Hematopoietic multipotent progenitor cell treated with erythropoietin and hydrocortisone succinate and interleukin-3 and kit ligand, for 15 days (in vitro differentiated cells): Measurements from ENCODE around the gene TERC.

Source experiments
- DNase-seq: peaks from one replicate; pipeline ENCODE4 v3.0.0-alpha.2; 2015; ENCODE audit warnings: low spot score

TERC gene

DNA sequence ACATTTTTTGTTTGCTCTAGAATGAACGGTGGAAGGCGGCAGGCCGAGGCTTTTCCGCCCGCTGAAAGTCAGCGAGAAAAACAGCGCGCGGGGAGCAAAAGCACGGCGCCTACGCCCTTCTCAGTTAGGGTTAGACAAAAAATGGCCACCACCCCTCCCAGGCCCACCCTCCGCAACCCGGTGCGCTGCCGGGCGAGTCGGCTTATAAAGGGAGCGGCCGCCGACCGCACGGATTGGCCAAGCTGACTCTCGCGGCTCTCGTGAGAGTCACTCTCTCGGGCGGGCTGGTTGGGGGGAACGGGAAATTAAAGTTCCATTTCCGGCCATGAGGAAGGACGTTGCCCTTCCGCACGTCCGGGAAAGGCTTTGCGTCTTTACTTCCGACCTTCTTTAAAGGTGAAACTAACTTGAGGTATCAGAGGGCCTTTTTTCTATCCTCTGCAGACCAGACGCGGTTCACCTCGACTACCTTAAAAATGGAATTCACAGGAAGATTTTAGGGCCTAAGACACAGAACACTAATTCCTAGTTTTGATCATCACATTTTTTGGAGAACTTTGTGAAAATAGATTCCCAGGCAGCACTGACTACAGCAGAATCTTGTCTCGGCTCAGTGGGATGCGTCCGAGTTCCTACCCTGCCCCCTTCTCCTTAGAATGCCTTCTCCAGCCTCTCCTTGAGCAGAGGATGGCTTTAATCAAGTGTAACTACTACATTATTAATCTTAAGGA is at the start of gene TERC:
Gene TERC, minus strand, starts transcription at position 179 of the 731 bp plus-strand sequence.
- peak; percentile 85 for DNase-seq

DNA sequence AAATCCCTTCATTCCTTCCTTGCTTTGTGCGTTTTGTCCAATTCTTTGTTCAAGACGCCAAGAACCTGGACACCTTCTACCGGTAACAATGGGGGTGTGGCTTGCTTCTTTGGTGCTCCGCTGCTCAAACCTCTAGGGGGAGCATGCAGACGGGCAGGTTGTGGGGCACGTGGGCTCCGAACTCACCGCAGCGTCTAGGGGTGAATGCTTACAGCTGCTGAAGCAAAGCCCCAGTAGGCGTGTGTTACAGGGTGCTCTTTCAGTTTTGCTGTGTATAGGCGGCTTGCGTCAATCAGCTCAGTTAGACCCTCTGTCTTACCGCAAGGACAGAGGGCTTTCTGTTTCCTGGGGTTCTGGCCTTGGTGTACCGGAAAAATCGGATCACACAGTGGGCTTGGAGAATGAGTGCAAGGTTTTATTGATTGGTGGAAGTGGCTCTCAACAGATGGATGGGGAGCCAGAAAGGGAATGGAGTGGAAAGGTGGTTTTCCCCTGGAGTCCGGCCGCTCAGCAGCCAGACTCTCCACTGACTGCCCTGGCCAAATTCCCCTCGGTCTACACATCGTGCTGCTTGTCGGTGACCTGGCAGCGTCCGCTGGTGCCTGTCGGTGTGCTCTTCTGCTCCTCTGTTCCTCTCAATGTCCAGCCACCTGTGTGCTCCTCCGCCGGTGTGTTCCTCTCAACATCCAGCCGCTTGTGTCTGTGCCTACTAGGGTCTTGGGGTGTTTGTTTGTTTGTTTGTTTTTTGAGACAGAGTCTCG is 49.1 kb upstream of the TERC start:
- peak; percentile 57 for DNase-seq

GRCh38 chr3:169813278-169813677 is 48.4 kb upstream of the TERC start:
- DNase-seq, result no peak

DNA sequence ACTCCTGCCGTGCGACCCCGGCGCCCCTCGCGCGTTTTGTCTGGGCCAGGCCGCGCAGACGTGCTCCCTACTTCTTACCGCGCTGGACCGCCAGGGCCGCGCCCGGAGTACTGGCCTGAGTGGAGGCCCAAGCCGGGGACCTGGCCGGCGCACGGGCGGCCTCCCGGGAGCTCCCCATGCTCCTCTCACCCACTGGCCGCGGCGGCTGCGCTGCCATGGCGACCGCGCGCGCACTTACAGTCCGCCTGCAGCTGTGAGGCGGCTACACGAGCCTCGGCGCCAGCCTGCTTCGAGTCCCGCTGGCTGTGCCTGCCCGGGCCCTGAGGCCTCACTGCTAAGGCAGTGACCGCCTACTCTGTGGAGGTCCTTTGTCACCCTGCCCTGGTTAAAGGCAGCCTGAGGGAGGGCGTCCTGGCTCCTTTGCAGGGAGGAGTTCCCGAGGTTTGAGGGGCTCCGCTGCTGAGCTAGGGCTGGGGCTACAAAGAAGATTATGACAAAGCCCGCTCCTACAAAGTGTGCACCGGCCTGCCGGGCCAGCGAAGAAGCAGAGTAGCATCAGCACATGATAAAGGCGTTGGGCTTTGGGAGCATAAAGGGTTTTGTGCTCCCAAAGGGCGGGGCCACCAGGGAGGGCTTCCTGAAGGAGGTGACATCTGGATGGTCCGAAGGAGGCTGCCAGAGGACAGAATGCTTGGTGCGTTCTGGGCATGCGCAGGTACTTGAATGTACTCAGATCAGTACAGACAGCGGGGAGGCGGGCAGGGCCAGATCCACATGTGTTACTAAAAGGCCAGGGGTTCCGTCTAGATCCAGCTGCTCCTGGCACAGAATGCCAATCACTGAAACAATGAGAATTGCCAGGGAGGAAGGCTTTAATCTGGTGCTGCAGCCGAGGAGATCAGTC is 47.7 kb upstream of the TERC start, which contains the start of the genes LRRC34 and LRRIQ4:
Gene LRRC34, minus strand, starts transcription at position 573 of the 904 bp plus-strand sequence. Its CDS starts 356 bp downstream, at position 217.
Gene LRRIQ4, plus strand, starts transcription at position 539 of the 904 bp plus-strand sequence. CDS start 9,052 bp downstream, outside the sequence.
- DNase-seq, result peak; percentile 60

GRCh38 chr3:169811631-169812331 is 46.9 kb upstream of the TERC start:
- DNase-seq, result peak; percentile 26

DNA sequence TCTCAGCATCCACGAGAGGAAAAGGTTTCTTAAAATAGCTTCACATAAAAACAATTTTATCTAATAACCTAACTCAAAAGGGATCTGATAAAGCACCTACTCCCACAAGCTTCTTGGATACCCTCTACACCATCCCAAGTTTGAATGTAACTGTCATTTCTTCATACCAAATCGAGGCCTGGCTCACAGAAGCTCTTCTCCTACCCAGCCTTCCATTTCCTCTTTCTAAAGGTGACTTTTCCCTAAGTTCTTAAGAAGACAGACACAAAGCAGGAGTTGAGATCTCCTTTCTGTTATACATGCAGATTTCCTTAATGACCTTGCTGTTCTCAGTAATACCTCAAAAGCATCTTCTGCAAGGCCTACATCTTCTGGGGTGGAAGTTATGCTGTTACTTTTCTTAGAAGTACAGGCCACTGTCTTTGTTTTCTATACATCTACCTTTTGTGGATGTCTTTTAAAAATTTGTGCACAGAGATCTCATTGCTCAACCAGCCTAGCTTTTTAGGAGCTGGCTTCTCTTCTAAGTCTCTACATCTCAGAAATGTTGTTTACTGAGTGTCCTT is 44.5 kb upstream of the TERC start:
- no peak for DNase-seq

- DNase-seq, result no peak
These were observed 39.8 kb upstream of the TERC start for GRCh38 chr3:169804681-169805080.

DNA sequence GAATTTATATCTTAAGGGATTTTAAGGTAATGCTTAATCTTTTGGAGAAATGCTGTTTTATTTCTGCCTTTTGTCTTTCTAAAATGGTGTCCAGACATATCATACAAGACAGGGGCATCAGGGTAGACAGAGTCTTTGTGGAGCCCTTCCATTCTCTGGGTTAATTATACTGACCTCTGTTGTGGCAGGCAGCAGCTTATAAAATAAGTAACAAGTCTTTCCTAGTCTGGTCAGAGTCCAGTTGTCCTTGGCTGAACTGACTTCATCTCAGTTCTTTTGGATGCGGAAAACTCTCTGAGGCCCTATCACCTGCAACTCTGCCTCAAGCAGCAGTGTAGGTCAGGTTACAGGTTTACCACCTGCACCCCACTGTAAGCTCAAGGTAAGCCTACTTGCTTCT is 27.5 kb upstream of the TERC start:
- DNase-seq, result no peak

GRCh38 chr3:169790687-169791429 is 26.0 kb upstream of the TERC start:
- no peak for DNase-seq

DNA sequence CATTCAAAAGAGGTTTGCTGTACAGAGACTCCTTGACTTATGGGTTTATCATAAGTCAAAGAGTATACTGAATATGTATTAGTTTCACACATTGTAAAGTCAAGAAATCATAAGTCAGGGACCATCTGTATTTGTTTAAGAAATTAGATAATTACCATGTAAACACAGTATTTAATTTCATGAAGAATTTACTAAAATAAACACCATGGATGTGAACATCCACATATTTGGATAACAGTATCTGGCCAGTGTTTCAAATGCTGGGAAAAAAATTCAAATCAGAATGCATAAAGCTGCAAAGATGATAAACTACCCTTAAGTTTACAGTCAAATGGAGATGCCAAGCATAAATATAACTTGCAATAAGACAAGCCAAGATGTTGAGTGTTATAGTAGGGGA is 25.4 kb upstream of the TERC start:
- DNase-seq, result no peak

GRCh38 chr3:169787791-169788190 is 22.9 kb upstream of the TERC start:
- no peak for DNase-seq

DNA sequence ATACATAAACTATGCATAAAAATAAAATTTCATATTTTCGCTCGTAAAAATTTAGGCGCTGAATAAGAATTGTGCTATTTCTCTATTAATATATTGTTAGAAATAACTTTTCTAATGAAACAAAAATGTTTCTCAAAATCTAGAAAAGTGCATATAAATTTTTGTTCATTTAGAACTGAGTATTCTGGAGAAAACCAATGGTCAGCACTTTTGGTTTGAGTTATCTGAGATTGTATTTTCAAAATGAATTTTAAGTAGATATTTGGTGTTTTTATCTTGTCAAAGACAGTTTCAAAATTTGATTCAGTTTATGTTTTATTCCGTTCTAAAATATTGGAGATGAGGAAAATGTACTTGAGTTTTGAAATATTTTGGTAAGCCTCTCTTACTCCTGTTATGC is 22.3 kb upstream of the TERC start:
- no peak for DNase-seq

DNA sequence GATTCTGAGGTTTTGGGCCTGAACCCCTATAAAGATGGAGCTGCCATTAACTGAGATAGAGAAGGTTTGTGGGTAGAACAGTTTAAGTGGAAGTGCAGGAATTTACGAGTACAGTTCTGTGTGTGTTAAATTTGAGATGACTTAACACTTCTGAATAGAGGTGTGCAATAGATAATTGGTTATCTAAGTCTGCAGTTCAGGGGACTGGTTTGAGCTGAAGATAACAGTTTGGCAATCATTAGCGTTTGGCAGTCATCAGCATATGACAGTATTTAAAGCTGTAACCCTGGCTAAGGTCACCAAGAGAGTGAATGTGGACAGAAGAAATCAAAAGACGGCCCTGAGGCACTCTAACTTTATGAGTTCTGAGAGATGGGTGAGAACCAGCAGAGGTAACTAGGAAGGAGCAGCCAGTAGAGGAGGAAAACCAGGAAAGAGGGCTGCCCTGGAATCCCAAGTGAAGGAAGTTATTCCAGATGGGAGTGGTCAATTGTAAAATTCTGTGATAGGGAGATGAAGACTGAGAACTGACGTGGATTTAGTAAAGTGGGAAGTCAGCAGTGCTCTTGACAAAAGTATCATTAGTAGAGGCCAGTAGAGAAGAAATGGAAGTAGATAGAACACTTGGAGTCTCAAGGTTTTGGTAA is 16.5 kb upstream of the TERC start:
- peak; percentile 90 for DNase-seq

DNA sequence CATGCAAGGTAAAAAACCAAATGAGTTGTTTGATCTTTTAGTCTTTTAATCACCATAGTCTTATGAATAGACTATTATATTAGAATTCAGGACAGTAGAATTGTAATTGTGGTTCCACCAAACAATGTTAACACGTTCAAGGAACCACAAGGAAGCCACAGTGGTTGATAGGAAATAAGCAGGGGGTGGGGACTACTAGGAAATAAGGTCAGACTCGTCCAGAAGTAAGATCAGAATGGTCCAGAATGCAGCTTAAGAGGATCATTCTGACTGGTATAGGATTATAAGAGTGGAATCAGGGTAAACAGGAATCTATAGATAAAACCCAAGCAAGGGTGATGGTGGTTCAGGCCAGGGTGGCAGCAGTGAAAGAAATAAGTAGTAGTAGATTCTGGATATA is 15.9 kb upstream of the TERC start:
- peak; percentile 55 for DNase-seq

DNA sequence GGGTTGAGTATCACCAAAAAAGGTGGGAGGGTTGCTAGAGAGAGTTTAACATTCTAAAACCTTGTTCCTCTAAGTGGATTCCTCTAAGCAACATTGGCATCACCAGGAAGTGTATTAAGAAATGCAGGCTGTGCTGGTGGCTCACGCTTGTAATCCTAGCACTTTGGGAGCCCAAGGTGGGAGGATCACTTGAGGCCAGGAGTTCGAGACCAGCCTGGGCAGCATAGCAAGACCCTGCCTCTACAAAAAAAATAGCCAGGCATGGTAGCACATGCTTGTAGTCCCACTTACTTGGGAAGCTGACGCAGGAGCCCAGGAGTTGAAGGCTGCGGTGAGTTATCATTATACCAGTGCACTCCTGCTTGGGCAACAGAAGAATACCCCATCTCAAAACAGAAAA is 13.0 kb upstream of the TERC start:
- no peak for DNase-seq

GRCh38 chr3:169774186-169774585 is 9.3 kb upstream of the TERC start:
- no peak for DNase-seq

- peak; percentile 93 for DNase-seq
These were observed 8.3 kb upstream of the TERC start, which contains the start of gene MYNN for GRCh38 chr3:169772897-169773816. Gene MYNN (plus strand): TSS chr3:169773396. CDS start chr3:169774296, 900 bp downstream.

DNA sequence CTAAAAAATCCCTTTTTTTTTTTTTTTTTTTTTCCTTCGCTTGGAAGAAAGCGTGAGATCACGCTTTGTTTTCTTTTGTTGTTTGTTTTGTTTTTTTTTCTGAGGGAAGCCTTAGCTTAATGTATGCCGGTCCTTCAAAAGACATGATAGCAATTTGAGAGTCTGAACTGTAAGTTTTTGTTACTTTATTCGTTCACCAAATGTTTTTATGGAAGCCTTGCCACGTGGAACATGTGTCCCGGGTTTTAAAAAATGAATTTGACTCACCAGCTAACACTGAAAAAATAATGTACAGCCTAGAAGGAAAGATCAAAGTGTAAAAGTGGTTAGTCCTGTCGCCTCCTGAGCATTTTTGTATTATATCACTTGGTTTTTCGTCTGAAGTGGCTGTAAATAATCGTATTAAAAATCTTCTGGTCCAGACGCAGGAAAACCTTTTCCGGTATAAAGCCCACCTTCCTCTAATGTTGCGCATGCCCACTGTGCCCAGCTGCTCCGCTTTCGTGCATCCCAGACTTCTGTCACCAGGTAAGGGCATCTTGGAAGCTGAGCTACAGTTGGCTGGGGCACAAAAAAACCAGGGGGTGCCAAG is 7.5 kb upstream of the TERC start:
- peak; percentile 70 for DNase-seq
